H1 (cell line): ENCODE measurements around the gene TAF1B. TPM values are rescaled to one million over a fixed set of nuclear protein-coding genes. Genes with fewer than 3 reads are reported as not detected.

Source experiments
- CTCF ChIA-PET: fragments of 300-600 bp; sonication (Branson Sonifier 250); formaldehyde crosslinking; loops from one replicate; lab custom pipeline; 2021; ENCODE audit not compliant: partially characterized antibody; lab: Charles Lee
- POLR2A ChIA-PET: fragments of 300-600 bp; sonication (Branson Sonifier 250); formaldehyde crosslinking; loops from one replicate; lab custom pipeline; 2021; ENCODE audit warnings: inconsistent platforms; ENCODE audit not compliant: partially characterized antibody; lab: Charles Lee
- DNase-seq, 2 experiments: peaks; one replicate each; pipeline versions ENCODE4 v3.0.0 to v3.0.0-alpha.2; 2010 to 2022; ENCODE audit warnings: low spot score in 2 of 2, low read depth in 1 of 2, mixed read lengths in 1 of 2
- FAIRE-seq: peaks from 2 replicates; lab custom pipeline; 2011; peaks lifted over from hg19 to GRCh38; lab: Jason Lieb, UNC
- H2AFZ ChIP-seq: 2 replicates; pipeline ENCODE4 v1.8.1; 2012; ENCODE audit warnings: low read length, inconsistent platforms
- H2AK5ac ChIP-seq: 2 replicates; pipeline ENCODE4 v1.6.1; 2013; ENCODE audit warnings: low read depth, low read length
- H2BK120ac ChIP-seq: replicated peaks from 2 replicates; pipeline ENCODE3; 2013; ENCODE audit warnings: low read depth, low read length, inconsistent platforms
- H2BK12ac ChIP-seq: 2 replicates; pipeline ENCODE4 v1.6.1; 2013; ENCODE audit warnings: low read depth, low read length
- H2BK15ac ChIP-seq: 2 replicates; pipeline ENCODE4 v1.6.1; 2013; ENCODE audit warnings: low read length
- H2BK20ac ChIP-seq: 2 replicates; pipeline ENCODE4 v1.6.1; 2013; ENCODE audit warnings: low read length
- H2BK5ac ChIP-seq: 2 replicates; pipeline ENCODE4 v1.6.1; 2013; ENCODE audit warnings: low read depth, low read length
- H3K14ac ChIP-seq: 2 replicates; pipeline ENCODE4 v1.6.1; 2013; ENCODE audit warnings: inconsistent platforms; ENCODE audit not compliant: insufficient read length
- H3K18ac ChIP-seq: 2 replicates; pipeline ENCODE4 v1.6.1; 2013; ENCODE audit warnings: low read length; ENCODE audit errors: extremely low read depth
- H3K23ac ChIP-seq: 2 replicates; pipeline ENCODE4 v1.6.1; 2013; ENCODE audit warnings: inconsistent platforms; ENCODE audit not compliant: insufficient read length
- H3K23me2 ChIP-seq: 2 replicates; pipeline ENCODE4 v1.6.1; 2013; ENCODE audit warnings: low read depth, low read length
- H3K27ac ChIP-seq: 2 replicates; pipeline ENCODE4 v1.6.1; 2011; ENCODE audit warnings: low read depth, low read length, inconsistent platforms
- H3K27me3 ChIP-seq, 4 experiments: replicated peaks in 1 of 4; 1 replicate in 1 of 4; 2 replicates in 3 of 4; pipeline versions ENCODE4 v1.6.1 to v1.8.1; 2011 to 2013; ENCODE audit warnings: low read length in 3 of 4, mild to moderate bottlenecking in 3 of 4, inconsistent platforms in 2 of 4, mixed read lengths in 2 of 4, moderate library complexity in 1 of 4; ENCODE audit not compliant: control insufficient read depth in 3 of 4, insufficient read depth in 3 of 4; ENCODE audit errors: extremely low read depth in 1 of 4
- H3K36me3 ChIP-seq, 4 experiments: 2 replicates each; pipeline versions ENCODE4 v1.6.1 to v1.8.1; 2011 to 2013; ENCODE audit warnings: mild to moderate bottlenecking in 4 of 4, low read length in 3 of 4, moderate library complexity in 2 of 4, control low read depth in 1 of 4, inconsistent platforms in 1 of 4; ENCODE audit not compliant: insufficient read depth in 4 of 4, control insufficient read depth in 2 of 4
- H3K4ac ChIP-seq: replicated peaks from 2 replicates; pipeline ENCODE3; 2013; ENCODE audit warnings: low read length, low read depth, mixed read lengths, inconsistent platforms; ENCODE audit not compliant: insufficient read length
- H3K4me1 ChIP-seq, 4 experiments: replicated peaks in 1 of 4; 1 replicate in 1 of 4; 2 replicates in 3 of 4; pipeline versions ENCODE4 v1.6.1 to v1.8.1; 2011 to 2013; ENCODE audit warnings: low read length in 3 of 4, inconsistent platforms in 2 of 4, mixed read lengths in 1 of 4; ENCODE audit not compliant: insufficient read depth in 4 of 4, control insufficient read depth in 3 of 4
- H3K4me2 ChIP-seq, 2 experiments: 2 replicates each; pipeline versions ENCODE4 v1.6.1 to v1.8.1; 2011 to 2013; ENCODE audit warnings: low read depth in 2 of 2, low read length in 2 of 2, control low read depth in 1 of 2, inconsistent platforms in 1 of 2, mild to moderate bottlenecking in 1 of 2; ENCODE audit not compliant: insufficient read depth in 1 of 2
- H3K4me3 ChIP-seq, 4 experiments: fragments of 200-600, 300-600 bp in 1 of 4; sonication (generic), shearing (Covaris generic), sonication (Bioruptor Twin) in 1 of 4; 2 replicates each; pipeline versions ENCODE4 v1.5.1 to v1.8.1; 2011 to 2016; ENCODE audit warnings: low read length in 4 of 4, low read depth in 3 of 4, control low read depth in 2 of 4, inconsistent platforms in 2 of 4, mild to moderate bottlenecking in 2 of 4, mixed read lengths in 1 of 4, moderate library complexity in 1 of 4; ENCODE audit not compliant: insufficient read depth in 2 of 4; ENCODE audit errors: extremely low read depth in 1 of 4
- H3K56ac ChIP-seq: replicated peaks from 2 replicates; pipeline ENCODE3; 2013; ENCODE audit warnings: low read depth, mild to moderate bottlenecking, mixed read lengths, low read length, inconsistent platforms; ENCODE audit not compliant: insufficient read length
- H3K79me1 ChIP-seq: 2 replicates; pipeline ENCODE4 v1.6.1; 2013; ENCODE audit warnings: low read depth, low read length, control low read depth
- H3K79me2 ChIP-seq, 2 experiments: 2 replicates each; pipeline versions ENCODE4 v1.6.1 to v1.8.1; 2012 to 2013; ENCODE audit warnings: low read length in 2 of 2, mild to moderate bottlenecking in 2 of 2, inconsistent platforms in 1 of 2; ENCODE audit not compliant: insufficient read depth in 2 of 2, control insufficient read depth in 1 of 2
- H3K9ac ChIP-seq, 4 experiments: replicated peaks in 1 of 4; 1 replicate in 1 of 4; 2 replicates in 3 of 4; pipeline versions ENCODE4 v1.6.1 to v1.8.1; 2011 to 2013; ENCODE audit warnings: low read depth in 3 of 4, low read length in 3 of 4, control low read depth in 2 of 4, mild to moderate bottlenecking in 2 of 4, moderate library complexity in 2 of 4, inconsistent platforms in 1 of 4; ENCODE audit errors: extremely low read depth in 1 of 4
- H3K9me3 ChIP-seq, 2 experiments: 2 replicates each; pipeline versions ENCODE4 v1.6.1 to v1.8.1; 2012 to 2013; ENCODE audit warnings: mild to moderate bottlenecking in 2 of 2, moderate library complexity in 2 of 2, control low read depth in 1 of 2, inconsistent platforms in 1 of 2, low read depth in 1 of 2, low read length in 1 of 2, mixed read lengths in 1 of 2; ENCODE audit not compliant: insufficient read depth in 2 of 2
- H4K20me1 ChIP-seq, 2 experiments: replicated peaks in 1 of 2; 2 replicates each; pipeline versions ENCODE3 to v1.8.1; 2011 to 2013; ENCODE audit warnings: inconsistent platforms in 2 of 2, low read length in 2 of 2, mild to moderate bottlenecking in 1 of 2; ENCODE audit not compliant: insufficient read depth in 2 of 2, control insufficient read depth in 1 of 2
- H4K5ac ChIP-seq: 2 replicates; pipeline ENCODE4 v1.6.1; 2013; ENCODE audit warnings: low read length, low read depth, mixed read lengths, inconsistent platforms; ENCODE audit not compliant: insufficient read length
- H4K8ac ChIP-seq: 2 replicates; pipeline ENCODE4 v1.8.0; 2013; ENCODE audit warnings: mild to moderate bottlenecking, moderate library complexity, low read length, inconsistent platforms; ENCODE audit not compliant: insufficient read depth; ENCODE audit errors: extremely low read depth
- H4K91ac ChIP-seq: replicated peaks from 2 replicates; pipeline ENCODE3; 2013; ENCODE audit warnings: low read length, mixed read lengths, inconsistent platforms; ENCODE audit not compliant: insufficient read length
- EP300 ChIP-seq, 2 experiments: IDR thresholded peaks; 1 replicate in 1 of 2; 2 replicates in 1 of 2; pipeline ENCODE4 v1.6.1; 2011 to 2012; ENCODE audit warnings: low read depth in 2 of 2, low read length in 2 of 2, mild to moderate bottlenecking in 2 of 2, borderline replicate concordance in 1 of 2, inconsistent platforms in 1 of 2, moderate library complexity in 1 of 2
- FOSL1 ChIP-seq: IDR thresholded peaks from 2 replicates; pipeline ENCODE4 v1.6.1; 2011; ENCODE audit warnings: mild to moderate bottlenecking, low read depth, low read length, moderate library complexity; ENCODE audit not compliant: insufficient read depth
- SIN3A ChIP-seq, 2 experiments: IDR thresholded peaks in 1 of 2; conservative IDR thresholded peaks in 1 of 2; 2 replicates each; pipeline ENCODE4 v1.6.1; 2011 to 2012; ENCODE audit warnings: low read length in 2 of 2, improper control_type of control experiment in 1 of 2, low read depth in 1 of 2, mild to moderate bottlenecking in 1 of 2
- WGBS, 2 experiments: shearing (Covaris generic) in 1 of 2; methylation state at CpG; one replicate each; pipeline versions ENCODE4 v1.1.6 to v1.1.7; 2013 to 2015; ENCODE audit warnings: low lambda C conversion rate in 2 of 2, mixed read lengths in 2 of 2, inconsistent platforms in 1 of 2, low coverage in 1 of 2, missing lambda C conversion rate in 1 of 2; ENCODE audit not compliant: insufficient replicate concordance in 2 of 2, insufficient coverage in 1 of 2, insufficient read length in 1 of 2; ENCODE audit errors: extremely low coverage in 1 of 2, missing lambda C conversion rate in 1 of 2; 5-methylcytosine and 5-hydroxymethylcytosine counted together
- polyA plus RNA-seq, 7 experiments: library from polyadenylated mRNA; depleted of rRNA in 3 of 7; stranded (reverse) in 5 of 7; unstranded in 2 of 7; fragments of >200 nt in 5 of 7; fragments of 200-250 nt in 2 of 7; gene quantifications; 1 replicate in 5 of 7; 2 replicates in 1 of 7; 4 replicates in 1 of 7; pipeline versions ENCODE4 v1.2.1 to v1.2.3, GENCODE V29; 2011 to 2013; ENCODE audit warnings: missing spikeins in 2 of 7, mixed read lengths in 2 of 7
- total RNA-seq: library from RNA; stranded (reverse); fragmentation: NEBNext Ultra II Directional; extraction: Animal tissue kit (Norgen Biotek cat#: 25700); gene quantifications from 2 replicates; pipeline ENCODE4 v1.2.1, GENCODE V29; 2021

Gene TAF1B
- total and polyA plus RNA-seq, 2 of the 8 experiments (the other 6 are each of a cell fraction or from before 2014, with no cell fraction given), result 6.6 to 25.2 TPM

- H3K14ac ChIP-seq, result no peak overlapping the region
- H4K20me1 ChIP-seq, result peaks cover 0 to 3% of the 10 kb centered on the region in 2 experiments
- H2BK12ac ChIP-seq, result no peak overlapping the region
- no peak overlapping the region for H2BK15ac ChIP-seq
- H3K79me1 ChIP-seq, result no peaks in the 10 kb centered on the region; the same call in 1 of the 2 replicates
- peaks cover 0 to 4% (median 0%) of the 10 kb centered on the region in 4 experiments; a peak in 3 of 7 replicates for H3K4me1 ChIP-seq
- H2BK5ac ChIP-seq, result 0 out of 2 replicates have a peak overlapping the region, but pooled peaks have one; percentile 71
- H2BK120ac ChIP-seq, result no peak overlapping the region
- peaks cover 6% of the 10 kb centered on the region; the same call in 1 of the 2 replicates for H3K23me2 ChIP-seq
- peaks cover 14 to 20% (median 16%) of the 10 kb centered on the region in 4 experiments for H3K36me3 ChIP-seq
- WGBS, 2 experiments, result 46% methylated on average over 15 of the region's 15 CpGs; no CpG with 5 or more reads in 1 of the 2 experiments
- H2AK5ac ChIP-seq, result no peak overlapping the region
- no peak overlapping the region for H2BK20ac ChIP-seq
- peak overlapping the region; percentile 67 to 86 for H3K4me2 ChIP-seq
- no peak for FAIRE-seq
- no peak overlapping the region for H3K56ac ChIP-seq
- TF ChIP-seq EP300 (IDR thresholded peaks at IDR 0.05; ENCODE audit: borderline replicate concordance in 1 of 2, low read depth in 2 of 2, low read length in 2 of 2) (no peak), FOSL1 (no peak), SIN3A (conservative IDR thresholded peaks at IDR 0.05 in 1 of 2, IDR thresholded peaks at IDR 0.05 in 1 of 2; ENCODE audit: low read depth in 1 of 2, low read length in 2 of 2) (no peak)
- H3K27me3 ChIP-seq, result no peaks in the 10 kb centered on the region
- no peaks in the 10 kb centered on the region for H3K9me3 ChIP-seq
- peak overlapping the region; percentile 55 for H4K5ac ChIP-seq
- H4K8ac ChIP-seq, result no peak overlapping the region
- no peak overlapping the region for H4K91ac ChIP-seq
- peaks cover 0 to 30% of the 10 kb centered on the region in 2 experiments; a peak in 2 of 4 replicates for H3K79me2 ChIP-seq
- ChIA-PET POLR2A (interaction anchor here (0.5 to 2.8 kb wide), 11 partner anchors 9 to 814 kb away, joined by 3 to 13 read pairs (median 4); partner anchors contain the start of gene YWHAQ), CTCF (interaction anchor here (0.6 to 2.5 kb wide), 20 partner anchors 9 to 966 kb away, joined by 3 to 15 read pairs (median 4); no protein-coding TSS in a partner anchor)
- H3K9ac ChIP-seq, result peak overlapping the region in 3 of 4 experiments; percentile 59 to 71 (median 67); a peak in 6 of 7 replicates
- H3K4me3 ChIP-seq, result peak overlapping the region; percentile 70 to 80 (median 74)
- no peak for DNase-seq
- H2AFZ ChIP-seq, result peak overlapping the region; percentile 64
- no peak overlapping the region for H3K23ac ChIP-seq
- H3K27ac ChIP-seq, result peak overlapping the region; percentile 46
- H3K18ac ChIP-seq, result no peak overlapping the region; the same call in 1 of the 2 replicates
- no peak overlapping the region for H3K4ac ChIP-seq
Observed at GRCh38 chr2:9844036-9844483, 786 bp downstream of the TAF1B start.
